NCI-H1105 treated with DMSO at 0.1 percent for 48 hours (cell line): ENCODE data around the gene VAPA.
A peak's percentile ranks its signal among the peaks of the same experiment; 100 is the strongest.

ENCODE experiments used
- DNase-seq: peaks from one replicate; lab custom pipeline; 2025; lab: John Stamatoyannopoulos, UW

VAPA gene

GRCh38 chr18:9941103-9941502 is 27.3 kb downstream of the VAPA start:
- no peak for DNase-seq

- DNase-seq: no peak
Observed at GRCh38 chr18:9941660-9942059, 27.8 kb downstream of the VAPA start.

GRCh38 chr18:9943311-9943710 is 29.5 kb downstream of the VAPA start:
- no peak for DNase-seq

DNA sequence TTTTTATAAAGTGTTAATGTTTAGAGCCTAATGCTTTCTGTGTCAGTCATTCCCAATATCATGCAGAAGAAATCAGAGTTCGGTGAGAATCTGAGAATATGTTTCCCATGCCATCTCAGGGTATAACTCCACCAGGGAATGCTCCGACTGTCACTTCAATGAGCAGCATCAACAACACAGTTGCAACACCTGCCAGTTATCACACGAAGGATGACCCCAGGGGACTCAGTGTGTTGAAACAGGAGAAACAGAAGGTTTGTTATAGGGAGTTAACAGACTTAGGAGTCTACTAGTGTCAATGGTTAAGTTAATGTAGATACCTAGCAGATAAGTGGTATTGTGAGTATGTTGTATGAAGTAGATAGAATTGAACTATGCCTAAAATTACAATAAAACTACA is 31.0 kb downstream of the VAPA start:
- no peak for DNase-seq

GRCh38 chr18:9946831-9947230 is 33.0 kb downstream of the VAPA start:
- no peak for DNase-seq

DNA sequence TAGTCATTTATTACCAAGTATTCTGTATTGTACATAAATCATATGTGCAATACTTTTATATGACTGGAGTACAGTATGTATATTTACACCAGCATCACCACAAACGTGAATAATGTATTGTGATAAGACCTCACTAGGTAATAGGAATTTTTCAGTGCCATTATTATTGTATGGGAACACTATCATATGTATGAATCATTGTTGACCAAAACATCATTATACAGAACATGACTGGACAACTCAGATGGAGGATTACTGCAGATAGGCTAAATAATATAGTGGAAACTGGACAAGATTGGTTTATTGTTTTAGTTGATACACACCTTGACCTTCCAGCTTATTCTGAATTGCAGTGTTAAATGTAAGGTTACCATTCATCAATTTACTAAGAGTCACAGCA is 33.4 kb downstream of the VAPA start:
- no peak for DNase-seq

- DNase-seq: no peak
Observed at GRCh38 chr18:9949315-9949714, 35.5 kb downstream of the VAPA start.

DNA sequence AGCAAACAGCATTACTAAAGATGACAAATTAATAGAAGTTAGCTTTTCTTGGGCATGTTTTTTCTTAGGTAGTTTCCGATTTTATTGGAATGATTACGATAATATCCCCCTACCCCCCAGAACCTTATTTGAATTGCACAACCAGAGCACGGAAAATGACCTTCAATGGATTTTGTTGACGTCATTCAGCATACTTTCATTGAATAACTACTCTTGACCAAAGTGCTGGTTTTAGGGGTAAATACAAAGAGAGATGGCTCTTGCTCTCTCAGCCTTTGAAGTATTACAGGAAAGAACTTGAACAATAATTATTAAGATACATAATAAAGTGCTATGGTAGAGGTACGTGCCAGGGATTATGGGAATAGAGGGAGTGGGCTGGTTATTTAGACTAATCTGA is 36.0 kb downstream of the VAPA start:
- DNase-seq: no peak

GRCh38 chr18:9950289-9951016 is 36.6 kb downstream of the VAPA start:
- no peak for DNase-seq

DNA sequence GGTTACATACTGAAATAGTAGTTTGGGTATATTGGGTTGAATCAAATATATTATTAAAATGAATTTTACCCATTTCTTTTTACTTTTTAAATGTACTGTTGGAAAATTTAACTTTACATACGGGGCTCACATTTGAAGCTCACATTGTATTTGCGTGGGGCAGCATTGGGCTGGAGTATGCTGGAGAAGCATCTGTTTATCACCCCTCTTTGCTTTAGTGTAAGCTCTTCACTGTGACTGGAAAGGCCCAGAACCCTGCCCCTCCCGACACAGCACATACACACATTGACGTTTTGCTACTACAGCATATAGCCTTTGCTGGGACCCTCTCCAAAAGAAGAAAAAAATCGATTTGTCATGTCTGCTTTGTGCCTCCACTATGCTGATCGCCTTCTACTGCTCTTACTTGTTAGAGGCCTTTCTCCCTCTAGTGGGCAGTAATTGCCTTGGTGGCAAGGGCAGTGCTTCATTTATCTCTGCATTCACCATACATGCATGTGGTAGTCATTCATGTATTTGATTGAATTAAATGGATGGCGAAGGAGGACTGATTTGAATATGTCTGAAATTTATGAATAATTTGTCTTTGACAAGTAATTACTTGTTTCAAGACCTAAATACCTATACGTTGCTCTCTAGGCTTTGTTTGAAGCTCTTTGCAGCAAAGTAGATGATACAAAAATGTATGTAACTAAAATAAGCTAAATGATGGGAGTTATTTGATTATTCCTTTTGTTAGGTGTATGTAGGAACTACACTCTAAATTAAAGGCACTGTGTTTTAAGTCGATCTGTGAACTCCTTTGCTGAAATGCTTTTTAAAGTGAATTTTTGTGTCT is 37.4 kb downstream of the VAPA start:
- peak; percentile 2 for DNase-seq

DNA sequence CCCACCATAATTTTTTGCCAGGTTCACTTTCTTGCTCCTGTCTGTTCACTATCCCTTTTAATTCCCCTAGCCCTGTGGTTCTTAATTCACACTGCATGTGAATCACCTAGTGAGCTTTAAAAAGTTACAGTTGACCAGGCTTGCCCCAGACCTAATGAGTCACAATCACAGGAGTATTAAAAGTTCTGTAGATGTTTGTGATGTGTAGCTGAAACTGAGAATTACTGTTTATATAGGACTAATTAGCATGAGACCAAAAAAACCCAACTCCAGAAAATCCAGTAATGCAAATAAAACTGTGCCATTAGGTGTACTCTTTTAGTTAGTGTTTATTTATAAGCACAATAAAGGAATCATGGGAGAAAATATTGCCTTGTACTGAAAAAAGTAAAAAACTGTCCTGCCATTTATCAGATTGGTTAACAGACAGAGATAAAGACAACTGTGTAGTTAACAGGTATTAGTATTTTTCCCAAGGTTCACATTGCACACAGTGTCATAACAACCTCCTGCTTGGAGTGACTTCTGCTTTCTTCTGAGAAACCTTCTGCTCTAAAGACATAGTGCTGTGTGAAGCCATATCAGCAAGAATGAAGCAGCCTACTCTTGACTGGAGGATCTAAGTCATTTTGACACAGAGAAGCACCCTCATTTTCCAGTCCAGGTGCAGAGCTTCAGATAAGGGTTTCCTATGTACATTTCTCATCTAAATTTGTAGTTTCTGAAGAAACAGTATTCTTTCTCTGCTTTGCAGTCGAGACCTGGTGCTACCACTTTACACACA is 39.0 kb downstream of the VAPA start:
- no peak for DNase-seq

- no peak for DNase-seq
Observed at GRCh38 chr18:9958861-9959399, 45.1 kb downstream of the VAPA start.

DNA sequence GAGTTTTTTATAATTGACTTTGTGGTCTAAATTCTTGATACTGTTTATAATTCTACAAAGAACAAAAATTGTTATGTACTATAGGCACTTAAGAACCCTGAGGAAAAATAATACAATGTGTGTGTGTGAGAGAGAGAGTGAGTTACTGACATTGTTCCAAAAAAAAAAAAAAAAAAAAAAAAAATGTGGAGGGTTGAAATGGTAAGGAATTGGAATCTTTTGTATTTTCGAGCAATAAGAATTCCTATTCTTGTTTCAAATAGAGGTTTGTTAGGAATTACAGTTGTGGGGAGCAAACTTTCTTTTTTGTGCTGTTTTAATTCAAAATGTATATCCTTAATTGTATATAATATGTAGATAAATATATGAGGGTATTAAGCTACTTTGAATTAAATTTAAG is 45.7 kb downstream of the VAPA start:
- no peak for DNase-seq

DNA sequence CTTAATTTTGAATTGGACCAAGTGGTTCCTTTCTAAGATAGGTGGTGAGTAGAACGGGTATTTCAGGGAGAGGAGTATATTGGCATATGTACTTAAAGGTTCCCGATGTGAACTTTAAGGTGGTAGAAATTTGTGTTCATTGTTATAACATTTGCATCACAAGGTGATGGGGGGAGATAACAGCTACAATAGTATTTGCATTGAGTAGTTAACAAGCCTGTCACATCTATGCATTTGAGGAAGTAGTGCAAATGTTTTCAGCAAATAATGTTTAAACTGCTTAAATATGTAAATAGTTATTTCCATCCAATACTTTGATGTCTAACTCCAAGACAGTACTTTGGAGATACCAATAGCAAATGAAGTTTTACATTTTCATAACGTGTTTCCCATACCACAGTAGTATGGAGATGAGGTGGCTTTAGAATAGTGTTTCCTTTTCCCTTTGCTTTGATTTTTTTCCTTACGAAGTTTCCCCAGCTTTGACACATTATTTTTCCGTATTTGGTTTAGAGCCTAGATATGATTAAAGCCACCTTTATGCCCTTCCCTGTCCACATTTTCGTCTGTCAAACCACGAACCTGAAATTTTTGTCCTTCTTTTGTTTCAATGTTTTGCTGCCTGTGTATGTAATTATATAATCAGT is 46.6 kb downstream of the VAPA start:
- no peak for DNase-seq

- DNase-seq: no peak
Observed at GRCh38 chr18:9961041-9961440, 47.2 kb downstream of the VAPA start.

DNA sequence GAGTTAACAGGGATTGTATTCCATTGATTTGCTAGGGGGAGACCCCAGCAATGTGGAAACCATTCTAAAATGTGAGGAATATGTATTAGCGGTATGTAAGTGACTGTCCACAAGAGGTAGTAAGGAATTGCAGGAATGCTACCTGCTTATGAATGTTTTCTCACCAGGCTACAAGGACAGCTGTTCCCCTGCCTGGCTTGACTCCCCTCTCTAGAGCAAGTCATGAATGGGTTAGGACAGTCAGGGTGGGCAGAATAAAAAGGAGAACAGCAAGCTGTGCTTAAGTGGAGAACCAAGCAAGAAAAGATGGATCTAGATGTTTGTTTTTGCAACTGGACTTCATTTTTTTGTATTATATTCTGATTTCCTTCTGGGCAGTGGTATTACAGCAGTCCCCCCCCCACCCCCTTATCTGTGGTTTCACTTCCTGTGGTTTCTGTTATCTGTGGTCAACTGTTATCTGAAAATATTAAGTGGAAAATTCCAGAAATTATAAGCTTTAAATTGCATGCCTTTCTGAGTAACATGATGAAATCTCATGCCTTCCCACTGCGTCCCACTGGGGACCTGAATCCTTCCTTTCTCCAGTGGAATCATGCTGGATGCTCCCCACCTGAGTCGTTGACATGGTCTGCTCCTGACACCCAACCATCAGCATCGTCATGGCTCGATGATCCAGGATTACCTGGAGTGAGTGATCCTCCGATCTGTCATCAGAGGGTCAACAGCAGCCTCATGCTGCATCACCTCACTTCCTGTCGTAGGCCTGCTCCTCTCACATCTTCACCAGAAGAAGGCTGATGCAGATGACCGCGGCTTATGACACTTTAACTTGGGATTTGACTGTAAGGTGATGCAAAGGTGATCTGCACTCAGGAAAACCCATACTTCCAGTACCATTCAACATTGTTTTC is 52.2 kb downstream of the VAPA start:
- DNase-seq: no peak

GRCh38 chr18:9968081-9968848 is 54.4 kb downstream of the VAPA start:
- no peak for DNase-seq

DNA sequence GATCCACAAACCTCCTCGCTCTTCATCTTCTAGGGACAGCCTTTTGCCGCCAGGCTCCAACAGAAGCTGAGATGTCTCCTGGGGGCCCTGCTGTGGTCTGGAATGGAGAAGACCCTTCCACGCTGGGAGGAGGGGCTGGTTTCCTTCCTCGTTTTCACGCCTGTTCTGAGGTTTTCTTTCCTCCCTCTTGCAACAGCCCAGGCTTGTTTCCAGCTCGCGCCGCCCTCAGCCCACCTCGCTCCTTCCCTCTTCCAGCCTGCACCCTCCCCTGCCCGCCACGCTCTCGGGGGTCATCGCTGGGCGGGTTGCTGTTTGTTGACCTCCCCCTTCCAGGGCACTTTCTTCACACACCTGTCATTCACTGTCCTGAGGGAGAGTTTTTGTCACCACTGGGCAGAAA is 55.4 kb downstream of the VAPA start:
- DNase-seq: no peak

DNA sequence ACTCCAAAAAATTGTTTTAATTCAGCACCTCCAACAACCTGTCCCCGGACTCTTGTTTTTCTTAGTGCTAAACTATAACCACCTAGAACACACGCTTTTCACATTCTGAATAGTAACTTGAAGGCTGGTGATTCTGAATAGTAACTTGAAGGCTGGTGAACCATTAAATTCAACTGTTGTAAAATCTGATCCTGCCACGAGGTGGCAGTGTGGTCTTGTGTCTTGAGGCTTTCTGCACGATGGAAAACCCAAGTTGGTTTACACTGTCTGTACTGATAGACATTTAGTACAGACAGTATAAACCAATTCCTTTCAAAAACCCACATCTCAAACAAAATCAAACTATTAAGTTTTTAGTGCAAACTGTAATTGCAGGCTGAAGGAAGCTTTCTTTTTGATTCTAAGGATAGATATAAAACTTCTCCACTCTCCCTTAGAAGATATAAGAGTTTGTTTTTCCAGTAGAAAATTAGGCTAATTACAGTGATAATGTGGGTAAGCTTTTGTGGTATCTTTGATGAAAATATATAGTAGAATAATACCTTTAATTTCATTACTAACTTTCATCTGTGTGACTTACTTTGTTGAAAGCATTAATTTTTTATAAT is 57.6 kb downstream of the VAPA start:
- peak; percentile 44 for DNase-seq

- no peak for DNase-seq
Observed at GRCh38 chr18:9973470-9973869, 59.7 kb downstream of the VAPA start.
